H1 (cell line): ENCODE measurements around the gene TLL1. TPM values are rescaled to one million over a fixed set of nuclear protein-coding genes. Genes with fewer than 3 reads are reported as not detected.

Source experiments
- ATF3 ChIP-seq: IDR thresholded peaks from 2 replicates; pipeline ENCODE4 v1.6.1; 2011; ENCODE audit warnings: low read depth, mild to moderate bottlenecking, low read length; ENCODE audit not compliant: insufficient read depth
- polyA plus RNA-seq, 7 experiments: library from polyadenylated mRNA; depleted of rRNA in 3 of 7; stranded (reverse) in 5 of 7; unstranded in 2 of 7; fragments of >200 nt in 5 of 7; fragments of 200-250 nt in 2 of 7; gene quantifications; 1 replicate in 5 of 7; 2 replicates in 1 of 7; 4 replicates in 1 of 7; pipeline versions ENCODE4 v1.2.1 to v1.2.3, GENCODE V29; 2011 to 2013; ENCODE audit warnings: missing spikeins in 2 of 7, mixed read lengths in 2 of 7
- total RNA-seq: library from RNA; stranded (reverse); fragmentation: NEBNext Ultra II Directional; extraction: Animal tissue kit (Norgen Biotek cat#: 25700); gene quantifications from 2 replicates; pipeline ENCODE4 v1.2.1, GENCODE V29; 2021

TLL1 gene
- total and polyA plus RNA-seq, 2 of the 8 experiments (the other 6 are each of a cell fraction or from before 2014, with no cell fraction given): 0.18 to 1.1 TPM

GRCh38 chr4:165965503-165965902 is 92.5 kb downstream of the TLL1 start (continued):
- TF ChIP-seq ATF3: no peak
